HG02642 (cell line): Measurements from ENCODE around the gene UCN2.
"Not testable (repeated sequence)": the region's sequence is repeated elsewhere in the genome, so short reads cannot be mapped to it uniquely, and the experiment has no call there.

Experiments
- ATAC-seq: cut with Tn5 transposase; IDR thresholded peaks from one replicate; pipeline ENCODE4 v1.9.1; 2021; ENCODE audit warnings: mild to moderate bottlenecking; ENCODE audit not compliant: unreplicated experiment, poor library complexity

The UCN2 gene

DNA sequence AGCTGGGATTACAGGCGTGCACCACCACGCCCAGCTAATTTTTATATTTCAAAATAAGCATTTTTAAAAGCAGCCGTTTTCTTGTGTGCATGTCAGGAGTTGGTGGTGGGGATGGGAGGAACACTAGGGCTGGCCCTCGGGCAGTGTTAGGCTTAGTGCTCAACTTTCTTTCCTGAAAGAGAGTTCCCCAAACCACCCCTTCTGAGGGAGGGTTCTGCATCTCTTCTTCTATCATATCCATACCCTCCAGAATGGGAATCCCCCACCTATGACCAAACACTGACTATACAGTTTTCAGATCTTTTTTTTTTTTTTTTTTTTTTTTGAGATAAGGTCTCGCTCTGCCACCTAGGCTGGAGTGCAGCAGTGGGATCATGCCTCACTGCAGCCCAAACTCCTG lies 19.4 kb downstream of the UCN2 start:
- no peak for ATAC-seq

DNA sequence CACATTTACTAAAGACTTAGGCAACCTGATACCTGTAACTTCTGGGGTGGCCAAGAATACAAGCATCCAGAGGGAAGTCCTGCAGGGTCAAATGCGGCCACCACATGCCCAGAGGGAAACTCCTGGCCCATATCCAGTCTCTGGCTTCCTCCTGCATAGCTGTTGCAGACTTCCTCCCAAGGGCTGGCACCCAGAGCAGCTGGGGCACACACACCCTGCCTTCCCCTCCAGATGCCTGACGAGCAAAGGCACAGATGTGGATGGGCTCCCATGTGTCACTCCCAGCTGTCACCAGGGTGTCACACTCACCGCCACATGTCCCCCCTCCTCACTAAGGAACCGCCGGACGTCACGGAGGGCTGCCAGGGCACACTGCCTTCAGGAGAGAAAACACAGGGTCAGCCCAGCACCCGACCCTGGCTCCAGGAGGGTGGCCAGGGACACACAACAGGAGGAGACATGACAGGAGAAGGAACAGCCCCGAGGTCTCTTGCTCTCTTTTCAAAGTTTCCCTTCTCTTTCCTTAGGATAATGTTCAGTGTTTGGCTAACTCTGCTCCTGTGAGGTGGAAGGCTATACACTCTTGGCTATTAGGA lies 20.2 kb downstream of the UCN2 start:
- no peak for ATAC-seq

- ATAC-seq = no peak
These were observed 25.1 kb downstream of the UCN2 start for GRCh38 chr3:48538451-48538850.

GRCh38 chr3:48536785-48537184 lies 26.8 kb downstream of the UCN2 start:
- no peak for ATAC-seq

DNA sequence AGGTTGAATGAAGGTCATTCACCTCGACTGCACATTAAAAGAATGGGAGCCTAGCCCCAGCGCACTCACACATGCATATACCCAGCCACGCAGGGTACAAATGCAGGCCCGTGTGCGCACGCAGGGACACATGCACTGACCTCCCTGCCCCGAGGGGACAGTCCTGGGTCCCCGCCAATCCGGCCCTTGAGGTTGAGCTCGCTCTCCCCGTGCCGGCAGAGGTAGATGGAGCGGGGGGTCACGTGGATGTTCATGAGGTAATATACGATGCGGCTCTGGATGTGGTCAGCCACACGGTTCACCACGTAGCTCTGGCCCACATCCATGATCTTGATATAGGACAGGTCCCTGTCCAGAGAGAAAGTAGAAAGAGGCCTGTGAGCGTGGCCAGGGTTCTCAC lies 27.5 kb downstream of the UCN2 start:
- ATAC-seq = no peak

- ATAC-seq = no peak
These were observed 28.0 kb downstream of the UCN2 start for GRCh38 chr3:48535578-48535977.

DNA sequence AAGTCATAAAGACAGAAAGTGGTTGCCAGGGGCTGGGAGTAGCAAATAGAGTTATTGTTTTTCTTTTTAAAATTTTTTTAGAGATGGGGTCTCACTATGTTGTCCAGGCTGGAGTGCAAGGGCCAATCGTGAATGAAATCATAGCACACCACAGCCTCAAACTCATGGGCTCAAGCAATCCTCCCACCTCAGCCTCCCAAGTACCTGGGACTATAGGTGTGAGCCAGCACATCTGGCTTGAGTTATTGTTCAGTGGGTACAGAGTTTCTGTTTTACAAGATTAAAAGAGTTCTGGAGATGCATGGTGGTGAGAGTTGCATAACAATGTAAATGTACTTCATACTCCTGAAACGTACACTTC lies 30.6 kb downstream of the UCN2 start:
- ATAC-seq = no peak

- ATAC-seq = no peak
These were observed 31.2 kb downstream of the UCN2 start for GRCh38 chr3:48532271-48532976.

GRCh38 chr3:48530701-48531100 lies 32.9 kb downstream of the UCN2 start:
- not testable (repeated sequence) for ATAC-seq

DNA sequence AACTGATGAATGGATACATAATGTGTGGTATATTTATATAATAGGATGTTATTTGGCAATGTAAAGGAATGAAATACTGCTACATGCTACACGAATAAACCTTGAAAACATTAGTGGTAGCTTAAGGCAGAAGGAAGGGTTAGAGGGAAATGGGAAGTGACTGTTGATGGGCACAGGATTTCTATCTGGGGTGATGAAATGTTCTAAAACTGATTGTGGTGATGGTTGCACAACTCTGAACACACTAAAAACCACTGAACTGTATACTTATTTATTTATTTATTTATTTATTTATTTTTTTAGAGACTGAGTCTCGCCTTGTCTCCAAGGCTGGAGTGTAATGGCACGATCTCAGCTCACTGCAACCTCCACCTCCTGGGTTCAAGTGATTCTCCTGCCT lies 34.8 kb downstream of the UCN2 start:
- ATAC-seq = no peak

- ATAC-seq = no peak
These were observed 35.5 kb downstream of the UCN2 start for GRCh38 chr3:48528048-48528447.

DNA sequence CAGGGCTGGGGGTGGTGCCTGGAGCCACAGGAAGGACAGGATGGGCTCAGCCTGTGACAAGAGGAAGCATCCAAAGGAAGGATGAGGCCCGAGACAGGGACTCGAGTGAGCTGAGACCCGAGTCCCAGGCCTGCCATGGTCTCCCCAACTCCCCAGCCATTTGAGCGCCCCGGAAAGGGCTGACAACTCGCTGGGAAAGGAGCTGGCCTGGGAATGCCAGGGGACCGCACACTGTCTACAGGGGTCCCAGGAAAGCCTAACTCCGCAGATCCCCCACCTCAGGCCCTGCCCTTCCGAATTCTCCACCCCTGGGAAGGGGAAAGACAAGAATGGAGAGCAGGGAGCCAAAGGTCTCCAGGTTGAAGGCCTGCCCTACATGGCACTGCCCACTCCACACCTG lies 38.6 kb downstream of the UCN2 start:
- ATAC-seq = no peak

GRCh38 chr3:48521635-48522034 lies 41.9 kb downstream of the UCN2 start:
- no peak for ATAC-seq

DNA sequence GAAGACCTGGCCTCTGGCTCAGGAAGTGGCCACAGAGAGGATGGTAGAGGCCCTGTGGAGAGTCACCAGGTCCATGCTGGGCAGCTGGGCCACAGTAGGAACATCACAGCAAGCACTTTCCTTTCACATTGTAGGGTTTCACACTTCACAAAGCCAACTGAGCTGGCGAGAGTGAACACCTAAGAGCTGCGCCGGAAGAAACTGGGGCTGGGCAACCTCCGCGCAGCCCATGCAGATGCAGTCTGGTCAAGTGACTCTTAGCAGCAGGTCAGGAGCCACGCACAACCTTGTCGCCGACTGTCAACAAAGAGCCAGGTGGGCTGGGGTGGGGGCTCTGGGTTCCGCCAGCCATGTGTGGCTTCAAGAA lies 44.3 kb downstream of the UCN2 start:
- ATAC-seq = no peak

DNA sequence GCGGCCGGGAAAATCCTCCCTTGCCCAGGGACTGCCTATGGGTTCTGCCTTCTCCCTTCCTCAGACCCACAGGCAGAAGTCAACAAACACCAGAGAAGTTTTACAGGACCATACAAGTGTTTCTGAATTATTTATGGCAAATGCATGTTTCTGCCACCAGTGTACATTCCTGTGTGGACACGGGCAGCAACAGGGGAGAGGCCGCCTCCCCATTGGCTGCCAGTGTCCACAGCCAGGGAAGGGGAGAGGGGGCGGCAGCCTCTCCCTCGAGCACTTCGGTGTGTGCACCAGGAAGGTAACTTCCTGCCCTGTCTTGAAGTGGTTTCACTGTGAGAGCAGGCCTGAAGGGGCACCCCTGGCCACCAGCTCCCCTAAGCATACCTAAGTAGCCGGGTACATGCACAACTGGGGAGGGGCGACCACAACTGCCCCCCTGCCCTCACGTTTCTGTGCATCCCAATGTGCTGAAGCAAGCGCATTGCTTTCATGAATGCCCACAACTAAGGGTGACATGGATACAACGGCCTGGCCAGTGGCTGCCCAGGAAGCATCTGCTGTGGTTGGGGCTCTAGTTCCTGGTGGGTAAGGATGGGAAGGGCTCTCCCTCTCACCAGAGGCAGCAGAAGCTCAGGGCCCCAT lies 44.8 kb downstream of the UCN2 start:
- no peak for ATAC-seq

GRCh38 chr3:48518069-48518468 lies 45.5 kb downstream of the UCN2 start:
- no peak for ATAC-seq

GRCh38 chr3:48516571-48516970 lies 47.0 kb downstream of the UCN2 start:
- ATAC-seq = no peak

DNA sequence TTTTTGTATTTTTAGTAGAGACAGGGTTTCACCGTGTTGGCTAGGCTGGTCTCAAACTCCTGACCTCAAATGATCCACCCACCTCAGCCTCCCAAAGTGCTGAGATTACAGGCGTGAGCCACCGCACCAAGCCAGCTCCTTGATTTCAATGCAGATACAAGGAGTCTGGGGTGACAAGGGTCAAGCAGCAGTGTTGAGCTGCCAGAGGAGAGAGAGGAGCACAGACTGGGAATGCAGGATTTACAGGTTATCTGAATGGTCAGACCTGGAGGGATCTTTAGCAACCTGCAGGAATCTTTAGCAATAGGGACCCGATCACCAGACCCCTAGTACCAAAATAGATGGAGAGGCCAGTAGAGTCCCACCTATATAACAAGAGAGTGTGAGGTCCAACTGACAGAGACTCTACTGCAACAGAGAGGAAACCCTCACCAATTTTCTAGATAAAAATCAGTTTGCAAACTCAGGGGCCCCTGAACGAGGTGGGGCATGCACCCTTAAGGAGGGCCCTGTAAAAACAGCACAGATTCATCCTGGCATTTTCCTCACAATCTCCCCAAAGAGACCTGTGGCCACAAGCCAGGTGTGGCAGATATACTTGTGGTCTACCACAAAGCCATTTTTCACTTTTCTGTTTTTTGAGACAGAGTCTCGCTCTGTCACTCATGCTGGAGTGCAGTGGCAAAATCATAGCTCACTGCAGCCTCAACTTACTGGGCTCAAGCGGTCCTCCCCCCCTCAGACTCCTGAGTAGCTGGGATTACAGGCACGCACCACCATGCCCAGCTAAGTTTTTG lies 49.0 kb downstream of the UCN2 start:
- no peak for ATAC-seq
